ENCODE data around the gene TM2D1.
A peak's percentile ranks its signal among the peaks of the same experiment; 100 is the strongest.
"Not testable (repeated sequence)": the region's sequence is repeated elsewhere in the genome, so short reads cannot be mapped to it uniquely, and the experiment has no call there.

The TM2D1 gene

GRCh38 chr1:61680500-61680899 is 44.4 kb downstream of the TM2D1 start:
- no peak for DNase-seq
- Mint-ChIP-seq H3K9me3 (no peaks in the 10 kb centered on the region), H3K27me3 (no peaks in the 10 kb centered on the region), H3K4me1 (no peaks in the 10 kb centered on the region), H3K4me3 (no peak overlapping the region), H3K27ac (no peak overlapping the region)
- ATAC-seq = no peak

GRCh38 chr1:61676881-61677280 is 48.1 kb downstream of the TM2D1 start:
- H3K4me3 Mint-ChIP-seq = not testable (repeated sequence)

GRCh38 chr1:61674221-61674620 is 50.7 kb downstream of the TM2D1 start:
- Mint-ChIP-seq H3K27me3 (no peaks in the 10 kb centered on the region), H3K4me1 (no peaks in the 10 kb centered on the region), H3K9me3 (no peaks in the 10 kb centered on the region), H3K4me3 (no peak overlapping the region), H3K27ac (no peak overlapping the region)
- ATAC-seq (no peak), DNase-seq (no peak)

More at GRCh38 chr1:61676881-61677280, 48.1 kb downstream of the TM2D1 start:
- not testable (repeated sequence) for DNase-seq, H3K4me1 Mint-ChIP-seq, H3K27ac Mint-ChIP-seq, H3K9me3 Mint-ChIP-seq, ATAC-seq, H3K27me3 Mint-ChIP-seq

DNA sequence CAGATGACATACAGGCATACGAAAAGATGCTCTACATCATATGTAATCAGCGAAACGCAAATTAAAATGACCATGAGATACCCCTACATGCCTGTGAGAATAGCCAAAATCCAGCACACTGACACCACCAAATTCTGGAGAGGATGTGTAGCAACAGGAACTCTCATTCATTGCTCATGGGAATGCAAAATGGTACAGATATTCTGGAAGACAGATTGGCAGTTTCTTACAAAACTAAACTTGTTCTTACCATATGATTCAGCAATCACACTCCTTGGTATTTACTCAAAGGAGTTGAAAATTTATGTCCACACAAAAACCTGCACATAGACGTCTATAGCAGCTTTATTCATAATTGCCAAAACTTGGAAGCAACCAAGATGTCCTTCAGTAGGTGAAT is 52.6 kb downstream of the TM2D1 start:
- no peak overlapping the region for H3K4me3 Mint-ChIP-seq
- no peaks in the 10 kb centered on the region for H3K27me3 Mint-ChIP-seq
- H3K27ac Mint-ChIP-seq = no peak overlapping the region
- DNase-seq (no peak), ATAC-seq (no peak)
- H3K9me3 Mint-ChIP-seq = no peaks in the 10 kb centered on the region
- H3K4me1 Mint-ChIP-seq = no peaks in the 10 kb centered on the region

GRCh38 chr1:61670445-61670844 is 54.5 kb downstream of the TM2D1 start:
- DNase-seq (no peak), ATAC-seq (no peak)
- no peaks in the 10 kb centered on the region for H3K4me1 Mint-ChIP-seq
- H3K9me3 Mint-ChIP-seq = no peaks in the 10 kb centered on the region
- no peak overlapping the region for H3K27ac Mint-ChIP-seq
- H3K4me3 Mint-ChIP-seq = no peak overlapping the region
- no peaks in the 10 kb centered on the region for H3K27me3 Mint-ChIP-seq

- H3K4me3 Mint-ChIP-seq = no peak overlapping the region
- no peak for ATAC-seq
- DNase-seq = no peak
- no peak overlapping the region for H3K27ac Mint-ChIP-seq
- H3K9me3 Mint-ChIP-seq = no peaks in the 10 kb centered on the region
- no peaks in the 10 kb centered on the region for H3K27me3 Mint-ChIP-seq
- H3K4me1 Mint-ChIP-seq = no peaks in the 10 kb centered on the region
These were observed 54.9 kb downstream of the TM2D1 start for GRCh38 chr1:61670016-61670415.

GRCh38 chr1:61659061-61659460 is 65.9 kb downstream of the TM2D1 start:
- no peak overlapping the region for H3K4me3 Mint-ChIP-seq
- no peak overlapping the region for H3K27ac Mint-ChIP-seq
- ATAC-seq = no peak
- H3K9me3 Mint-ChIP-seq = no peaks in the 10 kb centered on the region
- no peak for DNase-seq
- no peaks in the 10 kb centered on the region for H3K27me3 Mint-ChIP-seq
- no peaks in the 10 kb centered on the region for H3K4me1 Mint-ChIP-seq

GRCh38 chr1:61655453-61655852 is 69.5 kb downstream of the TM2D1 start:
- Mint-ChIP-seq H3K27me3 (no peaks in the 10 kb centered on the region), H3K4me3 (no peak overlapping the region), H3K4me1 (no peaks in the 10 kb centered on the region), H3K9me3 (no peaks in the 10 kb centered on the region), H3K27ac (no peak overlapping the region)
- no peak for ATAC-seq
- no peak for DNase-seq

GRCh38 chr1:61654067-61654466 is 70.9 kb downstream of the TM2D1 start:
- Mint-ChIP-seq H3K27ac (no peak overlapping the region), H3K27me3 (no peaks in the 10 kb centered on the region), H3K9me3 (no peaks in the 10 kb centered on the region), H3K4me1 (no peaks in the 10 kb centered on the region), H3K4me3 (no peak overlapping the region)
- DNase-seq (no peak), ATAC-seq (no peak)

GRCh38 chr1:61648983-61649742 is 75.8 kb downstream of the TM2D1 start:
- H3K27me3 Mint-ChIP-seq = no peaks in the 10 kb centered on the region
- ATAC-seq (no peak), DNase-seq (no peak)
- no peak overlapping the region for H3K27ac Mint-ChIP-seq
- no peak overlapping the region for H3K4me3 Mint-ChIP-seq
- no peaks in the 10 kb centered on the region for H3K4me1 Mint-ChIP-seq
- no peaks in the 10 kb centered on the region for H3K9me3 Mint-ChIP-seq

- ATAC-seq = no peak
- DNase-seq = no peak
- Mint-ChIP-seq H3K4me1 (no peaks in the 10 kb centered on the region), H3K4me3 (no peak overlapping the region), H3K27ac (no peak overlapping the region), H3K27me3 (no peaks in the 10 kb centered on the region), H3K9me3 (no peaks in the 10 kb centered on the region)
These were observed 77.8 kb downstream of the TM2D1 start for GRCh38 chr1:61647142-61647541.

DNA sequence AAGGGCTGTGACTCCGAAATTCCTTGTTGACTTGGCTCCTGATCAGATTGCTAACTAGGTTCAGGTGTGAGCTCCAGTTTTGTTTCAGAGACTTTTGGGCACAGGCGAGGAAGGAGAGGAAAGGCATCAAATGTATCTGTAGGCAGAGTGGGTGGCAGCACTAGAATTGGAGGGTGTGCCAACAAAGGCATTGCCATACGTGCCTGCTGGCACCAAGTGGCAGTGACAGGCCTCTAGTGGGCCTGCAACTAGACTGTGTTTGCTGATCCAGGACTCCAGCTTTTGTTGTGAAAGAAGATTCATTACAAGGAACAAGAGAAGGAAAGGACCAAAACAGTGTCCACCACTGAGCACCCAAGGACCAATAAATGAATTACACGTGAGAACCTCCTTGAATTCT is 79.5 kb downstream of the TM2D1 start:
- Mint-ChIP-seq H3K4me1 (peaks cover 16% of the 10 kb centered on the region), H3K4me3 (no peak overlapping the region), H3K27ac (no peak overlapping the region), H3K9me3 (no peaks in the 10 kb centered on the region), H3K27me3 (no peaks in the 10 kb centered on the region)
- ATAC-seq (no peak), DNase-seq (no peak)

- ATAC-seq = no peak
- no peaks in the 10 kb centered on the region for H3K9me3 Mint-ChIP-seq
- peaks cover 16% of the 10 kb centered on the region for H3K4me1 Mint-ChIP-seq
- no peaks in the 10 kb centered on the region for H3K27me3 Mint-ChIP-seq
- H3K27ac Mint-ChIP-seq = peak overlapping the region in 1 of 2 donors; percentile 71
- DNase-seq = no peak
- no peak overlapping the region for H3K4me3 Mint-ChIP-seq
These were observed 80.6 kb downstream of the TM2D1 start for GRCh38 chr1:61644303-61644702.

GRCh38 chr1:61642475-61643232 is 82.3 kb downstream of the TM2D1 start:
- Mint-ChIP-seq H3K27ac (no peak overlapping the region), H3K4me3 (no peak overlapping the region), H3K4me1 (peaks cover 16% of the 10 kb centered on the region), H3K9me3 (no peaks in the 10 kb centered on the region), H3K27me3 (no peaks in the 10 kb centered on the region)
- no peak for DNase-seq
- ATAC-seq = no peak

GRCh38 chr1:61641578-61642336 is 83.2 kb downstream of the TM2D1 start:
- peak overlapping the region; percentile 86 to 94 for H3K27ac Mint-ChIP-seq
- peaks cover 16% of the 10 kb centered on the region for H3K4me1 Mint-ChIP-seq
- H3K27me3 Mint-ChIP-seq = no peaks in the 10 kb centered on the region
- H3K9me3 Mint-ChIP-seq = no peaks in the 10 kb centered on the region
- peak; percentile 95 for ATAC-seq
- H3K4me3 Mint-ChIP-seq = peak overlapping the region; percentile 69 to 77
- peak; percentile 69 to 73 for DNase-seq

All from stimulated activated naive CD8-positive, alpha-beta T cell treated with anti-CD3 and anti-CD28 coated beads, Interleukin-15, amount 100 ng/mL, for 72 hours (primary cell).